HepG2 (cell line): ENCODE results near the gene SERPINE2. TPM values are rescaled to one million over a fixed set of nuclear protein-coding genes. Genes with fewer than 3 reads are reported as not detected.
A peak's percentile ranks its signal among the peaks of the same experiment; 100 is the strongest.

ENCODE experiments used
- ATF4 ChIP-seq, 2 experiments: fragments of 450-650 bp in 1 of 2; sonication (generic) in 1 of 2; formaldehyde crosslinking; IDR thresholded peaks; 2 replicates each; pipeline versions ENCODE4 v1.5.0 to v1.8.0; 2020 to 2022; ENCODE audit warnings: mild to moderate bottlenecking in 1 of 2, missing genetic modification reagents in 1 of 2
- CEBPZ ChIP-seq: IDR thresholded peaks from 2 replicates; pipeline ENCODE4 v1.6.1; 2012; ENCODE audit warnings: low read length, improper control_type of control experiment
- CENPX ChIP-seq: sonication (generic); formaldehyde crosslinking; IDR thresholded peaks from 2 replicates; pipeline ENCODE4 v1.9.0; 2021; ENCODE audit warnings: mild to moderate bottlenecking, missing genetic modification reagents, moderate library complexity
- GPN1 ChIP-seq: sonication (generic); formaldehyde crosslinking; IDR thresholded peaks from 2 replicates; pipeline ENCODE4 v1.5.1; 2020; ENCODE audit warnings: missing genetic modification reagents, borderline replicate concordance
- HNF4G ChIP-seq, 2 experiments: sonication (generic) in 1 of 2; formaldehyde crosslinking in 1 of 2; IDR thresholded peaks; 2 replicates each; pipeline versions ENCODE4 v1.4.0 to v1.6.1; 2011 to 2020; ENCODE audit warnings: borderline replicate concordance in 2 of 2, low read depth in 2 of 2, mild to moderate bottlenecking in 2 of 2, low read length in 1 of 2, missing genetic modification reagents in 1 of 2, moderate library complexity in 1 of 2
- KAT8 ChIP-seq: IDR thresholded peaks from 2 replicates; pipeline ENCODE4 v1.6.1; 2016; ENCODE audit warnings: missing genetic modification reagents, missing compliant biosample characterization
- KDM5B ChIP-seq: sonication (generic); formaldehyde crosslinking; IDR thresholded peaks from 2 replicates; pipeline ENCODE4 v1.4.0; 2020; ENCODE audit warnings: missing genetic modification reagents, mild to moderate bottlenecking, borderline replicate concordance
- MBD4 ChIP-seq: IDR thresholded peaks from 2 replicates; pipeline ENCODE4 v1.6.1; 2012; ENCODE audit warnings: low read length, inconsistent platforms, borderline replicate concordance
- MXD4 ChIP-seq: IDR thresholded peaks from 2 replicates; pipeline ENCODE4 v1.6.1; 2016; ENCODE audit warnings: mild to moderate bottlenecking, missing biosample characterization, missing genetic modification reagents
- PAXIP1 ChIP-seq: sonication (generic); formaldehyde crosslinking; conservative IDR thresholded peaks from 2 replicates; pipeline ENCODE4 v1.4.0; 2020; ENCODE audit warnings: mild to moderate bottlenecking, missing genetic modification reagents, moderate library complexity
- POLR2AphosphoS2 ChIP-seq: IDR thresholded peaks from 2 replicates; pipeline ENCODE4 v1.6.1; 2011; ENCODE audit warnings: low read depth, low read length, improper control_type of control experiment
- RAD51 ChIP-seq: fragments of 450-650 bp; IDR thresholded peaks from 2 replicates; pipeline ENCODE4 v1.6.1; 2016; ENCODE audit warnings: borderline replicate concordance
- SRY ChIP-seq: sonication (generic); formaldehyde crosslinking; IDR thresholded peaks from 2 replicates; pipeline ENCODE4 v1.8.0; 2022; ENCODE audit warnings: mild to moderate bottlenecking, missing genetic modification reagents
- ZBTB1 ChIP-seq: sonication (generic); formaldehyde crosslinking; IDR thresholded peaks from 2 replicates; pipeline ENCODE4 v1.4.0; 2020; ENCODE audit warnings: missing genetic modification reagents, borderline replicate concordance
- ZBTB33 ChIP-seq: sonication (generic); formaldehyde crosslinking; IDR thresholded peaks from 2 replicates; pipeline ENCODE4 v1.4.0; 2020; ENCODE audit warnings: missing genetic modification reagents
- ZBTB7A ChIP-seq: sonication (generic); formaldehyde crosslinking; IDR thresholded peaks from 2 replicates; pipeline ENCODE4 v1.8.0; 2022; ENCODE audit warnings: mild to moderate bottlenecking, missing genetic modification reagents
- ZNF329 ChIP-seq: sonication (generic); formaldehyde crosslinking; IDR thresholded peaks from 2 replicates; pipeline ENCODE4 v1.9.0; 2021; ENCODE audit warnings: low read depth, mild to moderate bottlenecking, missing genetic modification reagents
- ZNF33B ChIP-seq: sonication (generic); formaldehyde crosslinking; IDR thresholded peaks from 2 replicates; pipeline ENCODE4 v1.5.1; 2020; ENCODE audit warnings: mild to moderate bottlenecking, missing genetic modification reagents
- ZNF354B ChIP-seq: sonication (generic); formaldehyde crosslinking; IDR thresholded peaks from 2 replicates; pipeline ENCODE4 v1.8.0; 2022; ENCODE audit warnings: mild to moderate bottlenecking, missing genetic modification reagents
- polyA plus RNA-seq, 8 experiments: library from polyadenylated mRNA; depleted of rRNA in 3 of 8; stranded (reverse) in 7 of 8; unstranded in 1 of 8; fragments of >200 nt; fragmentation: Illumina TruSeq in 4 of 8; extraction: Trizol in 4 of 8; gene quantifications; 2 replicates each; pipeline versions ENCODE4 v1.2.1 to v1.2.3, GENCODE V29; 2011 to 2016; ENCODE audit warnings: low read depth in 4 of 8, missing spikeins in 1 of 8, mixed read lengths in 1 of 8; ENCODE audit not compliant: insufficient read depth in 1 of 8
- total RNA-seq, 5 experiments: library from RNA; depleted of rRNA; stranded (reverse); fragments of >200 nt; fragmentation: Illumina TruSeq; extraction: Trizol; gene quantifications; 2 replicates each; pipeline ENCODE4 v1.2.3, GENCODE V29; 2016; ENCODE audit warnings: low read depth in 1 of 5

The SERPINE2 gene
- total and polyA plus RNA-seq, 2 of the 13 experiments (the other 11 are each of a cell fraction or from before 2014, with no cell fraction given) = 7.9 to 18.1 TPM

GRCh38 chr2:223957092-223957851 is 81.8 kb downstream of the SERPINE2 start, which contains the start of gene MRPL44 (continued):
- TF ChIP-seq CEBPZ (no peak), ZNF329 (CRISPR knock-in tag) (peak; percentile 93), ATF4 (CRISPR knock-in tag; IDR thresholded peaks at IDR 0.05) (peak in 1 of 2 experiments; percentile 90; a peak in 2 of 4 replicates), ZBTB7A (CRISPR knock-in tag) (peak; percentile 72; the same call in 1 of the 2 replicates), ZBTB33 (CRISPR knock-in tag) (peak; percentile 89), KAT8 (peak; percentile 100), GPN1 (CRISPR knock-in tag) (no peak), ZBTB1 (CRISPR knock-in tag) (no peak), HNF4G (IDR thresholded peaks at IDR 0.05; ENCODE audit: borderline replicate concordance, low read depth, low read length) (peak; percentile 38; the same call in 1 of the 2 replicates), HNF4G (CRISPR knock-in tag; IDR thresholded peaks at IDR 0.05; ENCODE audit: borderline replicate concordance, low read depth) (peak; percentile 69; the same call in 1 of the 2 replicates), ZNF33B (CRISPR knock-in tag) (peak; percentile 98), ZNF354B (CRISPR knock-in tag) (0 out of 2 replicates have a peak, but pooled peaks have one; percentile 9), MXD4 (CRISPR knock-in tag) (peak; percentile 89), POLR2AphosphoS2 (peak; percentile 74; the same call in 1 of the 2 replicates), KDM5B (CRISPR knock-in tag) (peak; percentile 98), PAXIP1 (CRISPR knock-in tag) (peak; percentile 82), SRY (CRISPR knock-in tag) (peak; percentile 43; the same call in 1 of the 2 replicates), CENPX (CRISPR knock-in tag) (no peak), RAD51 (no peak), MBD4 (peak; percentile 94; the same call in 1 of the 2 replicates)
